ENCODE data around the gene CACNA2D2.

GRCh38 chr3:50419595-50420370, 83.7 kb downstream of the CACNA2D2 start:
- no peak for TF ChIP-seq CTCF (IDR thresholded peaks at IDR 0.05)
- no peak for TF ChIP-seq POLR2A (IDR thresholded peaks at IDR 0.05)
- TF ChIP-seq POLR2AphosphoS5 (IDR thresholded peaks at IDR 0.05; ENCODE audit: insufficient read depth in 1 of 2, low read depth in 1 of 2), result no peak
